ENCODE results near the gene HECTD4. TPM values are rescaled to one million over a fixed set of nuclear protein-coding genes. Genes with fewer than 3 reads are reported as not detected.
"Not testable (repeated sequence)": the region's sequence is repeated elsewhere in the genome, so short reads cannot be mapped to it uniquely, and the experiment has no call there.

HECTD4 gene
- total RNA-seq, 1 donor from 2014 or later: 63.3 TPM

- H3K9me3 Mint-ChIP-seq (ENCODE audit: unreplicated experiment): no peaks in the 10 kb centered on the region
- DNase-seq (ENCODE audit: extremely low spot score, unreplicated experiment): no peak
- H3K27me3 Mint-ChIP-seq (ENCODE audit: unreplicated experiment): no peaks in the 10 kb centered on the region
- no peak overlapping the region for H3K27ac Mint-ChIP-seq (ENCODE audit: unreplicated experiment)
- no peak for TF ChIP-seq CTCF (IDR thresholded peaks at IDR 0.05)
- peaks cover 30% of the 10 kb centered on the region for H3K36me3 Mint-ChIP-seq (ENCODE audit: unreplicated experiment)
- H3K4me3 Mint-ChIP-seq (ENCODE audit: unreplicated experiment): no peak overlapping the region
- H3K4me1 Mint-ChIP-seq (ENCODE audit: unreplicated experiment): no peaks in the 10 kb centered on the region
These were observed 115.8 kb downstream of the HECTD4 start for GRCh38 chr12:112266473-112266872.

GRCh38 chr12:112261559-112261958, 120.7 kb downstream of the HECTD4 start:
- Mint-ChIP-seq H3K9me3 (ENCODE audit: unreplicated experiment) (no peaks in the 10 kb centered on the region), H3K27ac (ENCODE audit: unreplicated experiment) (no peak overlapping the region), H3K27me3 (ENCODE audit: unreplicated experiment) (no peaks in the 10 kb centered on the region), H3K4me1 (ENCODE audit: unreplicated experiment) (no peaks in the 10 kb centered on the region), H3K4me3 (ENCODE audit: unreplicated experiment) (no peak overlapping the region), H3K36me3 (ENCODE audit: unreplicated experiment) (peaks cover 35% of the 10 kb centered on the region)
- no peak for DNase-seq (ENCODE audit: extremely low spot score, unreplicated experiment)
- peak; percentile 22 for TF ChIP-seq CTCF (IDR thresholded peaks at IDR 0.05)

GRCh38 chr12:112258926-112259325, 123.3 kb downstream of the HECTD4 start:
- H3K4me1 Mint-ChIP-seq (ENCODE audit: unreplicated experiment): no peaks in the 10 kb centered on the region

GRCh38 chr12:112256780-112257179, 125.5 kb downstream of the HECTD4 start:
- no peak for TF ChIP-seq CTCF (IDR thresholded peaks at IDR 0.05)
- Mint-ChIP-seq H3K36me3 (ENCODE audit: unreplicated experiment) (peaks cover 59% of the 10 kb centered on the region), H3K27me3 (ENCODE audit: unreplicated experiment) (no peaks in the 10 kb centered on the region), H3K9me3 (ENCODE audit: unreplicated experiment) (no peaks in the 10 kb centered on the region), H3K27ac (ENCODE audit: unreplicated experiment) (no peak overlapping the region), H3K4me3 (ENCODE audit: unreplicated experiment) (no peak overlapping the region), H3K4me1 (ENCODE audit: unreplicated experiment) (no peaks in the 10 kb centered on the region)
- no peak for DNase-seq (ENCODE audit: extremely low spot score, unreplicated experiment)

More at GRCh38 chr12:112258926-112259325, 123.3 kb downstream of the HECTD4 start:
- Mint-ChIP-seq H3K27me3 (ENCODE audit: unreplicated experiment) (no peaks in the 10 kb centered on the region), H3K27ac (ENCODE audit: unreplicated experiment) (no peak overlapping the region), H3K9me3 (ENCODE audit: unreplicated experiment) (no peaks in the 10 kb centered on the region), H3K36me3 (ENCODE audit: unreplicated experiment) (peaks cover 51% of the 10 kb centered on the region), H3K4me3 (ENCODE audit: unreplicated experiment) (no peak overlapping the region)
- DNase-seq (ENCODE audit: extremely low spot score, unreplicated experiment): no peak
- TF ChIP-seq CTCF (IDR thresholded peaks at IDR 0.05): no peak

GRCh38 chr12:112252184-112252583, 130.0 kb downstream of the HECTD4 start:
- Mint-ChIP-seq H3K4me1 (ENCODE audit: unreplicated experiment) (no peaks in the 10 kb centered on the region), H3K9me3 (ENCODE audit: unreplicated experiment) (no peaks in the 10 kb centered on the region), H3K27me3 (ENCODE audit: unreplicated experiment) (no peaks in the 10 kb centered on the region), H3K27ac (ENCODE audit: unreplicated experiment) (no peak overlapping the region), H3K4me3 (ENCODE audit: unreplicated experiment) (no peak overlapping the region), H3K36me3 (ENCODE audit: unreplicated experiment) (peaks cover 51% of the 10 kb centered on the region)
- no peak for TF ChIP-seq CTCF (IDR thresholded peaks at IDR 0.05)
- DNase-seq (ENCODE audit: extremely low spot score, unreplicated experiment): no peak

GRCh38 chr12:112244902-112245301, 137.3 kb downstream of the HECTD4 start:
- H3K27ac Mint-ChIP-seq (ENCODE audit: unreplicated experiment); H3K4me3 Mint-ChIP-seq (ENCODE audit: unreplicated experiment); H3K27me3 Mint-ChIP-seq (ENCODE audit: unreplicated experiment); H3K4me1 Mint-ChIP-seq (ENCODE audit: unreplicated experiment); DNase-seq (ENCODE audit: extremely low spot score, unreplicated experiment); H3K9me3 Mint-ChIP-seq (ENCODE audit: unreplicated experiment): not testable (repeated sequence)
- peaks cover 38% of the 10 kb centered on the region for H3K36me3 Mint-ChIP-seq (ENCODE audit: unreplicated experiment)
